Liver (tissue), 9 donors: ENCODE measurements around the gene SNUPN. TPM values are rescaled to one million over a fixed set of nuclear protein-coding genes. Genes with fewer than 3 reads are reported as not detected.

Experiments used
- DNase-seq: peaks from one replicate; pipeline ENCODE4 v3.0.0-alpha.2; 2017; ENCODE audit warnings: low spot score
- H3K27ac ChIP-seq, 2 donors: one replicate each; pipeline ENCODE4 v1.7.0; 2013; ENCODE audit warnings: inconsistent platforms in 2 of 2, low read length in 2 of 2, control low read depth in 1 of 2, low read depth in 1 of 2, mild to moderate bottlenecking in 1 of 2
- H3K27me3 ChIP-seq, 4 donors: one replicate each; pipeline versions ENCODE4 v1.6.1 to v1.7.0; 2013; ENCODE audit warnings: low read length in 3 of 4, inconsistent platforms in 1 of 4, mild to moderate bottlenecking in 1 of 4, moderate library complexity in 1 of 4; ENCODE audit not compliant: control insufficient read depth in 4 of 4, insufficient read depth in 4 of 4
- H3K36me3 ChIP-seq, 4 donors: one replicate each; pipeline versions ENCODE4 v1.6.1 to v1.7.0; 2013; ENCODE audit warnings: low read length in 3 of 4, mild to moderate bottlenecking in 3 of 4, low read depth in 1 of 4, moderate library complexity in 1 of 4; ENCODE audit not compliant: control insufficient read depth in 4 of 4, insufficient read depth in 3 of 4
- H3K4me1 ChIP-seq, 4 donors: one replicate each; pipeline versions ENCODE4 v1.6.1 to v1.7.0; 2013; ENCODE audit warnings: low read length in 3 of 4, mild to moderate bottlenecking in 3 of 4, moderate library complexity in 1 of 4; ENCODE audit not compliant: control insufficient read depth in 4 of 4, insufficient read depth in 4 of 4
- H3K4me3 ChIP-seq, 3 donors: one replicate each; pipeline versions ENCODE4 v1.6.1 to v1.7.0; 2013; ENCODE audit warnings: low read length in 3 of 3, control low read depth in 1 of 3, low read depth in 1 of 3, mild to moderate bottlenecking in 1 of 3
- H3K9ac ChIP-seq, 2 donors: one replicate each; pipeline ENCODE4 v1.7.0; 2013; ENCODE audit warnings: low read length in 2 of 2, mild to moderate bottlenecking in 2 of 2, moderate library complexity in 2 of 2, control low read depth in 1 of 2, low read depth in 1 of 2
- H3K9me3 ChIP-seq, 4 donors: one replicate each; pipeline versions ENCODE4 v1.6.1 to v1.7.0; 2013; ENCODE audit warnings: low read length in 3 of 4; ENCODE audit not compliant: control insufficient read depth in 4 of 4
- ATF3 ChIP-seq: IDR thresholded peaks from 2 replicates; pipeline ENCODE4 v1.6.1; 2016; ENCODE audit warnings: antibody characterized with exemption
- EGR1 ChIP-seq, 2 donors: IDR thresholded peaks; 2 replicates each; pipeline ENCODE4 v1.6.1; 2016 to 2018; ENCODE audit warnings: antibody characterized with exemption in 2 of 2, low read depth in 2 of 2
- FOXA1 ChIP-seq: IDR thresholded peaks from 2 replicates; pipeline ENCODE4 v1.6.1; 2016; ENCODE audit warnings: antibody characterized with exemption
- FOXA2 ChIP-seq: IDR thresholded peaks from 2 replicates; pipeline ENCODE4 v1.6.1; 2016; ENCODE audit warnings: antibody characterized with exemption
- GABPA ChIP-seq, 2 donors: IDR thresholded peaks in 1 of 2; conservative IDR thresholded peaks in 1 of 2; 2 replicates each; pipeline ENCODE4 v1.6.1; 2016; ENCODE audit warnings: antibody characterized with exemption in 2 of 2, mild to moderate bottlenecking in 1 of 2, moderate library complexity in 1 of 2
- HNF4A ChIP-seq, 2 donors: conservative IDR thresholded peaks; 2 replicates each; pipeline ENCODE4 v1.6.1; 2016; ENCODE audit warnings: antibody characterized with exemption in 2 of 2, mild to moderate bottlenecking in 2 of 2
- HNF4G ChIP-seq: IDR thresholded peaks from 2 replicates; pipeline ENCODE4 v1.6.1; 2016; ENCODE audit warnings: antibody characterized with exemption
- MAX ChIP-seq: IDR thresholded peaks from 2 replicates; pipeline ENCODE4 v1.6.1; 2016; ENCODE audit warnings: antibody characterized with exemption
- NR2F2 ChIP-seq: IDR thresholded peaks from 2 replicates; pipeline ENCODE4 v1.6.1; 2016; ENCODE audit warnings: antibody characterized with exemption
- RAD21 ChIP-seq, 2 donors: IDR thresholded peaks; 2 replicates each; pipeline ENCODE4 v1.6.1; 2016; ENCODE audit warnings: antibody characterized with exemption in 2 of 2, mild to moderate bottlenecking in 2 of 2
- REST ChIP-seq: IDR thresholded peaks from 2 replicates; pipeline ENCODE4 v1.6.1; 2016; ENCODE audit warnings: antibody characterized with exemption, mild to moderate bottlenecking
- RXRA ChIP-seq, 2 donors: IDR thresholded peaks; 2 replicates each; pipeline ENCODE4 v1.6.1; 2017 to 2018; ENCODE audit warnings: antibody characterized with exemption in 2 of 2, mild to moderate bottlenecking in 1 of 2
- SP1 ChIP-seq: IDR thresholded peaks from 2 replicates; pipeline ENCODE4 v1.6.1; 2018; ENCODE audit warnings: antibody characterized with exemption, mild to moderate bottlenecking
- TAF1 ChIP-seq: conservative IDR thresholded peaks from 2 replicates; pipeline ENCODE4 v1.6.1; 2016; ENCODE audit warnings: antibody characterized with exemption, mild to moderate bottlenecking
- YY1 ChIP-seq: IDR thresholded peaks from 2 replicates; pipeline ENCODE4 v1.6.1; 2016; ENCODE audit warnings: antibody characterized with exemption, mild to moderate bottlenecking
- ZBTB33 ChIP-seq: IDR thresholded peaks from 2 replicates; pipeline ENCODE4 v1.6.1; 2016; ENCODE audit warnings: antibody characterized with exemption
- whole genome bisulfite sequencing: extraction: QIAGEN DNeasy Blood & Tissue Kit; methylation state at CpG from one replicate; pipeline ENCODE4 v1.1.7; 2013; 5-methylcytosine and 5-hydroxymethylcytosine counted together
- polyA plus RNA-seq, 2 donors: library from polyadenylated mRNA; stranded (reverse) in 1 of 2; unstranded in 1 of 2; fragments of 200-250 nt in 1 of 2; fragments of >200 nt in 1 of 2; fragmentation: Nextera tagmentation in 1 of 2; extraction: Ambion mirVana in 1 of 2; gene quantifications; one replicate each; pipeline versions ENCODE4 v1.2.1 to v1.2.3, GENCODE V29; 2013 to 2015
- total RNA-seq, 2 donors: library from RNA; depleted of rRNA; stranded (reverse); fragments of >200 nt; gene quantifications; one replicate each; pipeline ENCODE4 v1.2.3, GENCODE V29; 2014
- donor health status: healthy.
- donor health status: healthy.
- donor health status: healthy.
- donor health status: healthy.
- donor health status: healthy.

The SNUPN gene
- total and polyA plus RNA-seq, 4 donors = 7.8 to 13.2 (median 12.1) TPM

GRCh38 chr15:75654201-75654907, 28.8 kb upstream of the SNUPN start:
- Histone ChIP-seq H3K27me3 (no peaks in the 10 kb centered on the region), H3K9me3 (no peaks in the 10 kb centered on the region), H3K36me3 (peaks cover 0 to 22% (median 11%) of the 10 kb centered on the region in 4 donors), H3K27ac (no peak overlapping the region), H3K4me1 (peaks cover 16 to 50% (median 31%) of the 10 kb centered on the region in 4 donors), H3K4me3 (no peak overlapping the region), H3K9ac (no peak overlapping the region)
- no peak for DNase-seq
- TF ChIP-seq HNF4G (no peak), EGR1 (IDR thresholded peaks at IDR 0.05; ENCODE audit: low read depth in 2 of 2) (no peak), TAF1 (no peak)
- 86% methylated on average over 4 of the region's 4 CpGs for WGBS

GRCh38 chr15:75653347-75653913, 27.9 kb upstream of the SNUPN start:
- no peaks in the 10 kb centered on the region for H3K27me3 ChIP-seq
- H3K27ac ChIP-seq = no peak overlapping the region
- no peaks in the 10 kb centered on the region for H3K9me3 ChIP-seq
- TF ChIP-seq HNF4G = no peak
- TF ChIP-seq MAX = no peak
- TF ChIP-seq HNF4A (conservative IDR thresholded peaks at IDR 0.05) = no peak
- TF ChIP-seq ATF3 = no peak
- no peak for TF ChIP-seq RXRA (IDR thresholded peaks at IDR 0.05)
- no peak for TF ChIP-seq SP1
- no peak for TF ChIP-seq ZBTB33
- TF ChIP-seq REST = no peak
- TF ChIP-seq FOXA2 = no peak
- TF ChIP-seq NR2F2 = no peak
- TF ChIP-seq RAD21 (IDR thresholded peaks at IDR 0.05) = no peak
- no peak for TF ChIP-seq GABPA (IDR thresholded peaks at IDR 0.05 in 1 of 2, conservative IDR thresholded peaks at IDR 0.05 in 1 of 2)
- TF ChIP-seq YY1 = no peak
- TF ChIP-seq FOXA1 = no peak
- TF ChIP-seq EGR1 (IDR thresholded peaks at IDR 0.05; ENCODE audit: low read depth in 2 of 2) = no peak
- peaks cover 0 to 19% (median 11%) of the 10 kb centered on the region in 4 donors for H3K36me3 ChIP-seq
- H3K4me3 ChIP-seq = no peak overlapping the region
- no peak overlapping the region for H3K9ac ChIP-seq
- peaks cover 20 to 59% (median 40%) of the 10 kb centered on the region in 4 donors for H3K4me1 ChIP-seq
- 91% methylated on average over 16 of the region's 16 CpGs for WGBS
- DNase-seq = no peak
